GM12892 (cell line): ENCODE measurements around the gene NUP50.

ENCODE experiments used
- POLR2A ChIP-seq: IDR thresholded peaks from 2 replicates; pipeline ENCODE4 v1.6.1; 2011; ENCODE audit warnings: low read depth, low read length, control low read depth
- POLR2AphosphoS5 ChIP-seq: IDR thresholded peaks from 2 replicates; pipeline ENCODE4 v1.6.1; 2011; ENCODE audit warnings: low read depth, low read length, control low read depth
- TAF1 ChIP-seq: IDR thresholded peaks from 2 replicates; pipeline ENCODE4 v1.6.1; 2011; ENCODE audit warnings: low read depth, mild to moderate bottlenecking, control low read depth, low read length, borderline replicate concordance

DNA sequence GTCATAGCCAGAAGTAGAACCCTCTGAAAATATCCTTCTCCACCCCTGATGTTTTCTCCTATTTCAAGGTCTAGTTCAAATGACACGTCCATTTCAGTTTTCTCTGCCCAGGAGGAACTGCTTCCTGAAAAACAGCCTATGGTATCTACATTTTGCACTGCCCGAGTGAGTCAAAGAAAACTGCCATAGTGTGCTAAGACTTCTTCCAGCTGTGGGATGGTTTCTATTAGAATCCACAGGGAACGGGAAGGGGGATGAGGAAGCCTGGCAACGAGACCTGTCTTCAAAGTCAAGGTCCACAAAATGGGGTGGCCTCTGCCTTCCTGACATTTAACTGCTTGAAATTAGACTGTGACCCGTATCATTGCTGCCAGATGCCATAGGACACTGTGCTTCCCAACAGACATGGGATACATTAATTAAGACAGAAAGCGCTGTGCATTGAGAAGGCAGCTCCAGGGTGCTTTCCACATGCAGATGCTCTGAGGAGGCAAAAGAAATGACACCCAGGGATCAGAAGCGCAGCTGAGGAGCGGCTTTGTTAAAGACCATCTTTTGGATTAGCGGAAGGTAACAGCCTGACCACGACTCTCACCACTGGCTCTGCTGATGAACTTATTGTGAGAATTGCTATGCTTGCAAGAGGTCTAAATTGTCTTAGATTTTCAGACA is 39.4 kb upstream of the NUP50 start:
- TF ChIP-seq TAF1 (no peak), POLR2AphosphoS5 (no peak), POLR2A (no peak)
